ENCODE measurements around the gene PCBP3. TPM values are rescaled to one million over a fixed set of nuclear protein-coding genes. Genes with fewer than 3 reads are reported as not detected.

The PCBP3 gene
- polyA plus RNA-seq, 1 donor from 2014 or later: 1.7 TPM

DNA sequence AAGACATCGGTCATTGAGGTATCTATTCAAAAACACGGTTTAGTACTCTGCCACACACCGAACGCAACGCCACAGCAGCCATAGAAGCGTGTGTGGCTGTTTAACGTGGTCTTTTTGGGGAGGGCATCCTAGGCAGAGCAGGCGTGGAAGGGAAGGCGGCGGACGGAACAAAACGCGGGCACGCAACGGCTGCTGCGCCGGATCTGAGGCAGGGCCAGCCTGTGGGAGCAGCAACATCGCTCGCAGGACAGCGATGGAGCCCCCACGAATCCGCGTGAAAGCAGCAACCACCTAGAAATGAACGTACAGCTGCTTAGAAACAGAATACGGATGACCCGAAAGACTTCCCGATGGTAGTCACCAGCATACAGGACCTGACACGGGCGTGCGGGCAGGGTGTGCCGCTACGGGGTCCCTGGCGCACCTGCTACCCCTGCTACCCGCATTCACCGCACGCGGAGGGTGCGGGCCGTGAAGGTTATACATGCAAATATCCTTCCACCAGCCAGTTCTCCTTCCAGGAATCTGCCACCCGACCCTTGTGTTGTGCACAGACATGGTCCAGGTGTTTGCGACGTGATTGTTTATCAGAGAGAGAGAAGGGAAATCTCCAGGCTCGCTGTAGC is 223.6 kb downstream of the PCBP3 start:
- H3K27ac ChIP-seq (ENCODE audit: low read length): no peak overlapping the region
- no peaks in the 10 kb centered on the region for H3K27me3 ChIP-seq (ENCODE audit: insufficient read depth, low read depth, low read length)
- no peak overlapping the region for H2AFZ ChIP-seq (ENCODE audit: low read depth, low read length)
- H4K20me1 ChIP-seq (ENCODE audit: insufficient read depth): no peaks in the 10 kb centered on the region
- H3K9ac ChIP-seq (ENCODE audit: low read length): no peak overlapping the region
- H3K9me2 ChIP-seq (ENCODE audit: insufficient read depth, low read length): no peaks in the 10 kb centered on the region
- H3F3A ChIP-seq (ENCODE audit: insufficient read depth, low read length, poor library complexity, severe bottlenecking): no peaks in the 10 kb centered on the region
- no peaks in the 10 kb centered on the region for H3K9me3 ChIP-seq (ENCODE audit: low read length)
- H3K4me3 ChIP-seq (ENCODE audit: low read length): no peak overlapping the region
- H3K4me2 ChIP-seq (ENCODE audit: low read length): no peak overlapping the region
- TF ChIP-seq EZH2 (IDR thresholded peaks at IDR 0.05; ENCODE audit: borderline replicate concordance, insufficient read depth, low read length, poor library complexity, severe bottlenecking) (no peak), EP300 (conservative IDR thresholded peaks at IDR 0.05; ENCODE audit: poor library complexity, severe bottlenecking) (no peak), MXI1 (conservative IDR thresholded peaks at IDR 0.05; ENCODE audit: poor library complexity, severe bottlenecking) (no peak), RAD21 (conservative IDR thresholded peaks at IDR 0.05) (no peak), TAF1 (IDR thresholded peaks at IDR 0.05; ENCODE audit: low read depth) (no peak), POLR2AphosphoS5 (IDR thresholded peaks at IDR 0.05) (no peak), SMC3 (conservative IDR thresholded peaks at IDR 0.05; ENCODE audit: poor library complexity) (no peak)
- TF ChIP-seq, protein P1, sequence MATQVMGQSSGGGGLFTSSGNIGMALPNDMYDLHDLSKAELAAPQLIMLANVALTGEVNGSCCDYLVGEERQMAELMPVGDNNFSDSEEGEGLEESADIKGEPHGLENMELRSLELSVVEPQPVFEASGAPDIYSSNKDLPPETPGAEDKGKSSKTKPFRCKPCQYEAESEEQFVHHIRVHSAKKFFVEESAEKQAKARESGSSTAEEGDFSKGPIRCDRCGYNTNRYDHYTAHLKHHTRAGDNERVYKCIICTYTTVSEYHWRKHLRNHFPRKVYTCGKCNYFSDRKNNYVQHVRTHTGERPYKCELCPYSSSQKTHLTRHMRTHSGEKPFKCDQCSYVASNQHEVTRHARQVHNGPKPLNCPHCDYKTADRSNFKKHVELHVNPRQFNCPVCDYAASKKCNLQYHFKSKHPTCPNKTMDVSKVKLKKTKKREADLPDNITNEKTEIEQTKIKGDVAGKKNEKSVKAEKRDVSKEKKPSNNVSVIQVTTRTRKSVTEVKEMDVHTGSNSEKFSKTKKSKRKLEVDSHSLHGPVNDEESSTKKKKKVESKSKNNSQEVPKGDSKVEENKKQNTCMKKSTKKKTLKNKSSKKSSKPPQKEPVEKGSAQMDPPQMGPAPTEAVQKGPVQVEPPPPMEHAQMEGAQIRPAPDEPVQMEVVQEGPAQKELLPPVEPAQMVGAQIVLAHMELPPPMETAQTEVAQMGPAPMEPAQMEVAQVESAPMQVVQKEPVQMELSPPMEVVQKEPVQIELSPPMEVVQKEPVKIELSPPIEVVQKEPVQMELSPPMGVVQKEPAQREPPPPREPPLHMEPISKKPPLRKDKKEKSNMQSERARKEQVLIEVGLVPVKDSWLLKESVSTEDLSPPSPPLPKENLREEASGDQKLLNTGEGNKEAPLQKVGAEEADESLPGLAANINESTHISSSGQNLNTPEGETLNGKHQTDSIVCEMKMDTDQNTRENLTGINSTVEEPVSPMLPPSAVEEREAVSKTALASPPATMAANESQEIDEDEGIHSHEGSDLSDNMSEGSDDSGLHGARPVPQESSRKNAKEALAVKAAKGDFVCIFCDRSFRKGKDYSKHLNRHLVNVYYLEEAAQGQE (IDR thresholded peaks at IDR 0.05; ENCODE audit: borderline replicate concordance): no peak
- TF ChIP-seq, protein P2, sequence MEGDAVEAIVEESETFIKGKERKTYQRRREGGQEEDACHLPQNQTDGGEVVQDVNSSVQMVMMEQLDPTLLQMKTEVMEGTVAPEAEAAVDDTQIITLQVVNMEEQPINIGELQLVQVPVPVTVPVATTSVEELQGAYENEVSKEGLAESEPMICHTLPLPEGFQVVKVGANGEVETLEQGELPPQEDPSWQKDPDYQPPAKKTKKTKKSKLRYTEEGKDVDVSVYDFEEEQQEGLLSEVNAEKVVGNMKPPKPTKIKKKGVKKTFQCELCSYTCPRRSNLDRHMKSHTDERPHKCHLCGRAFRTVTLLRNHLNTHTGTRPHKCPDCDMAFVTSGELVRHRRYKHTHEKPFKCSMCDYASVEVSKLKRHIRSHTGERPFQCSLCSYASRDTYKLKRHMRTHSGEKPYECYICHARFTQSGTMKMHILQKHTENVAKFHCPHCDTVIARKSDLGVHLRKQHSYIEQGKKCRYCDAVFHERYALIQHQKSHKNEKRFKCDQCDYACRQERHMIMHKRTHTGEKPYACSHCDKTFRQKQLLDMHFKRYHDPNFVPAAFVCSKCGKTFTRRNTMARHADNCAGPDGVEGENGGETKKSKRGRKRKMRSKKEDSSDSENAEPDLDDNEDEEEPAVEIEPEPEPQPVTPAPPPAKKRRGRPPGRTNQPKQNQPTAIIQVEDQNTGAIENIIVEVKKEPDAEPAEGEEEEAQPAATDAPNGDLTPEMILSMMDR (IDR thresholded peaks at IDR 0.05; ENCODE audit: poor library complexity, severe bottlenecking): no peak
- no peaks in the 10 kb centered on the region for H3K36me3 ChIP-seq (ENCODE audit: insufficient read depth, low read length)
- no peaks in the 10 kb centered on the region for H3K79me2 ChIP-seq (replicated peaks; ENCODE audit: insufficient read depth, low read length)

DNA sequence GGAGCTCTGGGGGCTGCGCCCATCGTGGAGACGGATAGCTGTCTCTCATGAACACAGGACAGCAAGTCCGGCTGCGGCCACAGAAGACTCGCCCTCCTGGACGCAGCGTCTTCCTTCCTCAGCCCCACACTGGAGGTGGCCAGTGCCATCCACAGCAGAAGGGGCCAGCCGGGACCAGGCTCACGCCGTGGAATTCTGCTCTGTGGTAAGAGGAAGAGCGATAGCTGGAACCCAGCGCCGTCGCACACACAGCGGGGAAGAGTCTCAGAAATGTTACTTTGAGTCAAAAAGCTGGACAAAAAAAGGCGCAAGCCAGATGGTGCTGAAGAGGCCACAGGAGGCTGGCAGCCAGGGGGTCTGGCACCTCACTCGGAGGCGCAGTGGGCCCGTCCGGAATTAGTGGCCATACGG is 224.2 kb downstream of the PCBP3 start:
- no peaks in the 10 kb centered on the region for H3F3A ChIP-seq (ENCODE audit: insufficient read depth, low read length, poor library complexity, severe bottlenecking)
- TF ChIP-seq RAD21 (conservative IDR thresholded peaks at IDR 0.05) (no peak), SMC3 (conservative IDR thresholded peaks at IDR 0.05; ENCODE audit: poor library complexity) (no peak), EZH2 (IDR thresholded peaks at IDR 0.05; ENCODE audit: borderline replicate concordance, insufficient read depth, low read length, poor library complexity, severe bottlenecking) (no peak), POLR2AphosphoS5 (IDR thresholded peaks at IDR 0.05) (no peak), TAF1 (IDR thresholded peaks at IDR 0.05; ENCODE audit: low read depth) (no peak), MXI1 (conservative IDR thresholded peaks at IDR 0.05; ENCODE audit: poor library complexity, severe bottlenecking) (no peak)
- TF ChIP-seq, protein P2 (IDR thresholded peaks at IDR 0.05; ENCODE audit: poor library complexity, severe bottlenecking): no peak
- TF ChIP-seq, protein P1 (IDR thresholded peaks at IDR 0.05; ENCODE audit: borderline replicate concordance): no peak
- no peak overlapping the region for H3K9ac ChIP-seq (ENCODE audit: low read length)
- no peaks in the 10 kb centered on the region for H3K36me3 ChIP-seq (ENCODE audit: insufficient read depth, low read length)
- H2AFZ ChIP-seq (ENCODE audit: low read depth, low read length): no peak overlapping the region
- no peak overlapping the region for H3K4me3 ChIP-seq (ENCODE audit: low read length)
- no peaks in the 10 kb centered on the region for H4K20me1 ChIP-seq (ENCODE audit: insufficient read depth)
- no peaks in the 10 kb centered on the region for H3K27me3 ChIP-seq (ENCODE audit: insufficient read depth, low read depth, low read length)
- no peak overlapping the region for H3K4me2 ChIP-seq (ENCODE audit: low read length)
- H3K9me2 ChIP-seq (ENCODE audit: insufficient read depth, low read length): no peaks in the 10 kb centered on the region
- H3K9me3 ChIP-seq (ENCODE audit: low read length): no peaks in the 10 kb centered on the region
- H3K79me2 ChIP-seq (replicated peaks; ENCODE audit: insufficient read depth, low read length): no peaks in the 10 kb centered on the region
- H3K27ac ChIP-seq (ENCODE audit: low read length): no peak overlapping the region

Measured in neural cell (in vitro differentiated cells).